GM21423 (cell line): ENCODE data around the gene COL3A1.

Source experiments
- ATAC-seq: cut with Tn5 transposase; IDR thresholded peaks from one replicate; pipeline ENCODE4 v1.9.1; 2021; ENCODE audit warnings: mild to moderate bottlenecking, moderate library complexity; ENCODE audit not compliant: unreplicated experiment

COL3A1 gene

GRCh38 chr2:188975497-188976102 lies 1.4 kb downstream of the COL3A1 start:
- no peak for ATAC-seq

- no peak for ATAC-seq
These were observed 2.5 kb downstream of the COL3A1 start for GRCh38 chr2:188976545-188977268.

DNA sequence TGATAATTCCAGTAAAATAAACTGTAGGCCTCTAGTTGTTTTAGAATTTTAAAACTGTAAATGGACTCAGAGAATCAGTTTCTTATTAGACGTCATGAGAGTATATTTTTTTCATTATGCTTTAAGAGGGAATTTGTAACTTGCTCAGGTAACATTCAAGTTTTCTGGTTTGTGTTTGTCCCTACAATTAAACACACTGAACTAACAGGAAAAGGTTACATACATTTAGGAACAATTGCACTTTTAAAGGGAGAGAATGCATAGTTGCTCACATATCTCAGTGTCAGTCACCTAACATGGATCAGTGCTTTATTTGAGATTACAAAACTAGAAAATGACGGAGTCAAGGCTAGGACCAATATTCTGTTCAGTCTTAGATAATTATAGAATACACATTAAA lies 3.1 kb downstream of the COL3A1 start:
- no peak for ATAC-seq

GRCh38 chr2:188978291-188979081 lies 4.3 kb downstream of the COL3A1 start:
- peak; percentile 84 for ATAC-seq

- ATAC-seq, result peak; percentile 13
These were observed 5.3 kb downstream of the COL3A1 start for GRCh38 chr2:188979187-188980114.

- no peak for ATAC-seq
These were observed 9.4 kb downstream of the COL3A1 start for GRCh38 chr2:188983427-188984064.

DNA sequence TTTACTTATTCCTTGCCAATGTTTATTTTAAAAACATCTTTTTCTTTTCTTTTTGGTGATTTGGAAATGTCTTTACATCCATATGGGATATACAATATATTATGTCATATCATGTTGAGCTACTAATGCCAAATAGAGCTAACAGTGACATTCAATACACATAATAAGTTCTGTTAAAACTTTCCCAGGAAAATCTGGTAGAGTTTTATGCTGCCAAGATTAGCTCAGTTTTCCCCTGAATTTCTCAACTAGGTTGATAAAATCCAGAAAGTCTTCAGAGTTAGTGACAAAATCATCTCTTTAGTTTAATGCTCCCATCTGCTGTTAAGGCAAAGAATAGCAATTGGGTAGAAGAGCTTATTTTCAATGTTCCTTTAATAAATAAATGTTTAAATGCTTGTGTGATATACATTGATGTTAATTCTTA lies 9.9 kb downstream of the COL3A1 start:
- no peak for ATAC-seq

DNA sequence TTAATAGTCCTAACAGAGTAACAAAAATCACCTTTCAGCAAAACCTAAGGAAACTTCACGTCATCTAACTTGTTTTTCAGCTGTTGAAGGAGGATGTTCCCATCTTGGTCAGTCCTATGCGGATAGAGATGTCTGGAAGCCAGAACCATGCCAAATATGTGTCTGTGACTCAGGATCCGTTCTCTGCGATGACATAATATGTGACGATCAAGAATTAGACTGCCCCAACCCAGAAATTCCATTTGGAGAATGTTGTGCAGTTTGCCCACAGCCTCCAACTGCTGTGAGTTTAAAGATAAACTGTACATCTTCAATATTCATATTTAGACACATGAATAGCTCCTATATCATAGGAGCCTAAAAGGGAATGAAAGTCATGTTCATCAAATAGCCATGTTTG lies 10.5 kb downstream of the COL3A1 start:
- no peak for ATAC-seq

- ATAC-seq, result no peak
These were observed 12.7 kb downstream of the COL3A1 start for GRCh38 chr2:188986839-188987238.

GRCh38 chr2:188993247-188993646 lies 19.1 kb downstream of the COL3A1 start:
- ATAC-seq, result no peak

DNA sequence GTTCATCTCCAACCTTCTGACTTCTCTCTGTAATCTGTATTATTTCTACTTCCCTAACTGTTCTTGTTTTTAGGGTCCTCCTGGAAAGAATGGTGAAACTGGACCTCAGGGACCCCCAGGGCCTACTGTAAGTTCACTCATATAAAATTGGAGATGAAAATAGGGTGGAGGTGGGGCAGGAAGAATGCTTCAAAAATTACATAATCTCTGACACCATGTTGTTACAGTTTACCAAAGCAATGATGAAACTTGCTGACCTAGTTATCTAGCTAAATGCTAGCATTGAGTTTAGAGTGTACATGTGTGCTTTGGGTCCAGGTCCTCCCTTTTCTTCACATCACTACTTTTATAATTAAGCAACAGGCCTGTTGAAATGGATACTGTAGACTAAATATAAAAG lies 23.1 kb downstream of the COL3A1 start:
- ATAC-seq, result no peak

GRCh38 chr2:189000221-189000620 lies 26.0 kb downstream of the COL3A1 start:
- no peak for ATAC-seq

GRCh38 chr2:189002079-189002478 lies 27.9 kb downstream of the COL3A1 start:
- ATAC-seq, result no peak

DNA sequence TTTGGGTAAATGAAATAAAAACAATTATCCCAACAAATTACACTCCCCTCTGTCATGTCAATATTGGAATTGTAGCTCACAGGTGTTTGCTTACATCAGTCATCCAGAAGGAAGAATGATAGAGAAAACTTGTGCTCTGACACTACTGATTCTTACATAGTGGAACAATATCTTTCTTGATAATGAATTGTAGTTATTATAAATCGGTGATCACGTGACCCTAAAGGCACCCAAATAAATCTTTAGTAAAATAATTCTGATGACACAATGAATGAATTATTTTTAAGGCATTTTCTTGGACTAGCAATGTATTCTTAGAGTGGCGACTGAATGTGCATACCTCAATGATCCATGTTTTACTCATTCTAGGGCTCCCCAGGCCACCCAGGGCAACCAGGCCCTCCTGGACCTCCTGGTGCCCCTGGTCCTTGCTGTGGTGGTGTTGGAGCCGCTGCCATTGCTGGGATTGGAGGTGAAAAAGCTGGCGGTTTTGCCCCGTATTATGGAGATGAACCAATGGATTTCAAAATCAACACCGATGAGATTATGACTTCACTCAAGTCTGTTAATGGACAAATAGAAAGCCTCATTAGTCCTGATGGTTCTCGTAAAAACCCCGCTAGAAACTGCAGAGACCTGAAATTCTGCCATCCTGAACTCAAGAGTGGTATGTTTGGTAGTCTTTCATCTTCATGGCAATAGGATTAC lies 34.5 kb downstream of the COL3A1 start:
- no peak for ATAC-seq

- ATAC-seq, result no peak
These were observed 36.4 kb downstream of the COL3A1 start for GRCh38 chr2:189010536-189010935.

- ATAC-seq, result no peak
These were observed 38.2 kb downstream of the COL3A1 start for GRCh38 chr2:189012351-189012750.

DNA sequence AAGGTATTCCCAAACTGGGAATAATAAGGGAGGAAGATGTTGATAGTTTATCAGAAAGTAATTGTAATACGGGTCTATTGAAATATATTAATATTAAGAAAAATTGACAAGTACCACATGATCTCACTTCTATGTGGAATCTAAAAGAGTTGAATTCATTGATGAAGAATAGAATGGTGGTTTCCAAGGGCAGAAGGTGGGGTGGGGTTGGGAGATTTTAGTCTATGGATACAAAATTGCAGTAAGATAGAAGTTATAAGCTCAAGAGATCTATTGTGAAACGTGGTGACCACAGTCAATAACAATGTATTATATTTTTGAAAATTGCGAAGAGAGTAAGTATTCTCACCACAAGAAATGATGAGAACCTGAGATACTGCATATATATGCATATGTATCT lies 38.9 kb downstream of the COL3A1 start:
- no peak for ATAC-seq

DNA sequence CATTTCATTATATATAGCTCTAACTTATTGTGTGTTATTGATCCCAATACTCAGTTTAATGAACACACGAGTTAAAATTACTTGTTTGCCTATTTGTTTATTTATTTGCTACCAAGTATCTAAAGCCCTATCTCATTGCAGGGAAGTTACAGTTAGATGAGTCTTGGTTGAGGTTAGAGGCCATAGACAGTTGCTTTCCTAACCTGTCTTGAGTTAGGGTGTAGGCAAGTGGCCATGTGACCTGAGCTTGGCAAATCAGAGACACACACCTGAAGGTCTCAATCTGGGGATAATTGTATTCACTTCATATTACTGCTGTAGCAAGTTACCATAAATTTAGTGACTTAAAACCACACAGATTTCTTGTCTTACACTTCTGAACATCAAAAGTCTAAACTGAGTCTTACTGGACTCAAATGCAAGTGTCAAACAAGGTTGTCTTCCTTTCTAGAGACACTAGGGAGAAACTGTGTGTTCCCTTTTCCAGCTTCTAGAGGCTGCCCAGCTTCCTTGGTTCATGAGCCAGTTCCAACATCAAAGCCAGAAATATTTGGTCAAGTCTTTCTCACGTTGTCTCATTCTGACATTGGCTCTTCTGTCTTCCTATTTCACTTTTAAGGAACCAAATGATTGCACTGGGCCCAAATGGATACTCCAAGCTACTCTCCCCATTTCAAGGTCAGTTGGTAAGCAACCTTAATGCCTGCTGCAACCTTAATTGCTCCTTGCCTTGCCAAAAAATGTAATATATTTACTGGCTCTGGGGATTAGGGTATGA lies 39.7 kb downstream of the COL3A1 start:
- no peak for ATAC-seq
